ENCODE data around the gene IPO4.

- no peak for TF ChIP-seq CTCF (IDR thresholded peaks at IDR 0.05; ENCODE audit: low read depth, low read length, missing input control)
- TF ChIP-seq RAD21 (IDR thresholded peaks at IDR 0.05), result no peak
- no peak for TF ChIP-seq NR2F2 (IDR thresholded peaks at IDR 0.05)
- TF ChIP-seq GABPA (IDR thresholded peaks at IDR 0.05 in 1 of 2, conservative IDR thresholded peaks at IDR 0.05 in 1 of 2), result no peak
- TF ChIP-seq TAF1 (conservative IDR thresholded peaks at IDR 0.05), result no peak
- TF ChIP-seq ATF3 (IDR thresholded peaks at IDR 0.05), result no peak
- TF ChIP-seq REST (IDR thresholded peaks at IDR 0.05), result no peak
Measured at GRCh38 chr14:24190416-24190815, 1.8 kb upstream of the IPO4 start.

Measured in liver (tissue), 3 donors.